Karpas-422 (cell line): Measurements from ENCODE around the gene CYB5R2. TPM values are rescaled to one million over a fixed set of nuclear protein-coding genes. Genes with fewer than 3 reads are reported as not detected.

Experiments used
- DNase-seq: peaks from one replicate; pipeline ENCODE4 v3.0.0-alpha.2; 2015
- H2AFZ ChIP-seq: fragments of 200-600 bp; sonication (generic); 2 replicates; pipeline ENCODE4 v1.6.1; 2014; ENCODE audit warnings: antibody characterized with exemption, low read length, mixed read lengths
- H3K27ac ChIP-seq: fragments of 200-600 bp; sonication (generic); 2 replicates; pipeline ENCODE4 v1.5.1; 2014; ENCODE audit warnings: mild to moderate bottlenecking, low read length, moderate library complexity
- H3K27me3 ChIP-seq: fragments of 200-600 bp; sonication (generic); 2 replicates; pipeline ENCODE4 v1.6.1; 2014; ENCODE audit warnings: low read length, mixed read lengths
- H3K36me3 ChIP-seq: fragments of 200-600 bp; sonication (generic); 2 replicates; pipeline ENCODE4 v1.6.1; 2014; ENCODE audit warnings: low read length, mixed read lengths; ENCODE audit not compliant: insufficient read depth
- H3K4me1 ChIP-seq: fragments of 200-600 bp; sonication (generic); 2 replicates; pipeline ENCODE4 v1.6.1; 2014; ENCODE audit warnings: mild to moderate bottlenecking, low read length, mixed read lengths
- H3K4me2 ChIP-seq: fragments of 200-600 bp; sonication (generic); 2 replicates; pipeline ENCODE4 v1.6.1; 2014; ENCODE audit warnings: low read length, low read depth, mild to moderate bottlenecking; ENCODE audit not compliant: poor library complexity, severe bottlenecking
- H3K4me3 ChIP-seq: fragments of 200-600 bp; sonication (generic); 2 replicates; pipeline ENCODE4 v1.5.1; 2014; ENCODE audit warnings: mild to moderate bottlenecking, antibody characterized with exemption, low read length, mixed read lengths
- H3K79me2 ChIP-seq: fragments of 200-600 bp; sonication (generic); 2 replicates; pipeline ENCODE4 v1.6.1; 2014; ENCODE audit warnings: mild to moderate bottlenecking, low read length, mixed read lengths
- H3K9ac ChIP-seq: fragments of 200-600 bp; sonication (generic); 2 replicates; pipeline ENCODE4 v1.6.0; 2014; ENCODE audit warnings: low read length
- H3K9me2 ChIP-seq: fragments of 200-600 bp; sonication (generic), shearing (Covaris generic); replicated peaks from 2 replicates; pipeline ENCODE4 v1.6.0; 2014; ENCODE audit warnings: mild to moderate bottlenecking, low read length, moderate library complexity; ENCODE audit not compliant: insufficient read depth
- H3K9me3 ChIP-seq: fragments of 300-700, 200-600 bp; sonication (generic); 2 replicates; pipeline ENCODE4 v1.6.1; 2014; ENCODE audit warnings: low read length, mixed read lengths
- H4K20me1 ChIP-seq: fragments of 200-600 bp; sonication (generic); 2 replicates; pipeline ENCODE4 v1.6.1; 2014; ENCODE audit warnings: mild to moderate bottlenecking, antibody characterized with exemption, low read length, low read depth; ENCODE audit not compliant: insufficient read depth
- total RNA-seq: library from RNA; depleted of rRNA; stranded (reverse); fragments of >200 nt; shearing (Covaris generic); gene quantifications from 2 replicates; pipeline ENCODE4 v1.2.3, GENCODE V29; 2014; ENCODE audit warnings: low replicate concordance

CYB5R2 gene
- total RNA-seq, 1 experiment from 2014 or later: not detected

DNA sequence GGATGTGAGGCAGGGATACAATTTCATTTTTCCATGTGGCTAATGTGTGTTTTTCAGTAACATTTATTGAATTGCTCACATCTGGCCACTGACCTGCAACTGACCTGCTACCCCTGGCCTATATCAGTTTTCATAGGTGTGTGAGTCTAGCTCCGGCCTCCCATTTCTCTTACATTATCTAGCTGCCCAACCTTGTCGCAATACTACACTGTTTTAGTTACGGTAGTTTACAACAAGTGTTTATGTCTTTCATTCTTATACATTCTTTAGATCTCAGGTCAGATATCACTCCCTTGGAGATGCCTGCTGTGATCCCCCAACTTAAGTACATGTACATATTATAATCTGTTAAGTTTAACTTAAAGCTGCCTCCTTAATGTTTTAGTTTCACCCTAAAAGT, 2.3 kb upstream of the CYB5R2 start:
- H3K36me3 ChIP-seq: no peaks in the 10 kb centered on the region
- H3K9me2 ChIP-seq: no peaks in the 10 kb centered on the region
- no peak overlapping the region for H3K9ac ChIP-seq
- no peak overlapping the region for H2AFZ ChIP-seq
- H3K27ac ChIP-seq: no peak overlapping the region
- H4K20me1 ChIP-seq: no peaks in the 10 kb centered on the region
- H3K27me3 ChIP-seq: no peaks in the 10 kb centered on the region
- H3K4me2 ChIP-seq: no peak overlapping the region
- H3K4me3 ChIP-seq: no peak overlapping the region
- H3K4me1 ChIP-seq: 0 out of 2 replicates have a peak, but pooled peaks cover 4% of the 10 kb centered on the region
- H3K79me2 ChIP-seq: no peaks in the 10 kb centered on the region
- H3K9me3 ChIP-seq: no peaks in the 10 kb centered on the region
- DNase-seq: no peak

DNA sequence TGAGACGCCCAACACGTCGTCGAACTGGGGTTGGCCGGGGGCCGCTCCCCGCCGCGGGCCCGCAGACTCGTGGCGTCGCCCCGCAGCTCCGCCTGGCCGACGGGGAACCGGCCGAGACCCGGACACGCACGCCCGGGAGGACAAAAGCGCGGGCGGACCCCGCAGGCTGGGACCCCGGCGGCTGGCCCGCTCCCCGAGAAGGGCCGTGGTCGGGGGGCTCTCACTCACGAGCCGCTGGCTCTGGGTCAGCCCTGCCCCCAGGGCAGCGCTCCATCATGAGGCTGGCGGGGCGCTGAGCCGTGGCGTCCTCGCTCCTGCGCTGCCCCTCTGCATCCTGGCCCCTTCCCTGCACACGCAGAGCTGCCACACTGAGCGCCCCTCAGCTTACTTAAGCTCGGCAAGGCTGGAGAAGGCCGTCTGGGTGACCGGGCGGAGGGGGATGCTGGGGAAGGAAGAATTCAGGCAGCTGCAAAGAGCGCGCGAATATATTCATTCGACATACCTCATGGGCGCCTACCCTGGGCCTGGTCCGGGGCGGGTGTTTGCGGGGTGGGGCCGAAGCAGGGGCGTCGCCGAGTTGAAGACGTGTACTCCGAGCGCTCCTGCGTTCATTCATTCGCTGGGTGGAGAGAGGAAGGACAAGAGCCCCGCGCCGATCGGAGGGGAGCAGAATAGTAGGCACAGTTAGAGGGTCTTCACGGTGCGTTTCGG, 579 bp upstream of the CYB5R2 start:
- H3K9ac ChIP-seq: no peak overlapping the region
- DNase-seq: no peak
- H3K4me2 ChIP-seq: no peak overlapping the region
- H3K4me1 ChIP-seq: 0 out of 2 replicates have a peak, but pooled peaks cover 4% of the 10 kb centered on the region
- no peaks in the 10 kb centered on the region for H4K20me1 ChIP-seq
- H2AFZ ChIP-seq: no peak overlapping the region
- H3K79me2 ChIP-seq: no peaks in the 10 kb centered on the region
- no peaks in the 10 kb centered on the region for H3K36me3 ChIP-seq
- H3K9me3 ChIP-seq: no peaks in the 10 kb centered on the region
- no peaks in the 10 kb centered on the region for H3K27me3 ChIP-seq
- no peak overlapping the region for H3K27ac ChIP-seq
- H3K9me2 ChIP-seq: no peaks in the 10 kb centered on the region
- no peak overlapping the region for H3K4me3 ChIP-seq

DNA sequence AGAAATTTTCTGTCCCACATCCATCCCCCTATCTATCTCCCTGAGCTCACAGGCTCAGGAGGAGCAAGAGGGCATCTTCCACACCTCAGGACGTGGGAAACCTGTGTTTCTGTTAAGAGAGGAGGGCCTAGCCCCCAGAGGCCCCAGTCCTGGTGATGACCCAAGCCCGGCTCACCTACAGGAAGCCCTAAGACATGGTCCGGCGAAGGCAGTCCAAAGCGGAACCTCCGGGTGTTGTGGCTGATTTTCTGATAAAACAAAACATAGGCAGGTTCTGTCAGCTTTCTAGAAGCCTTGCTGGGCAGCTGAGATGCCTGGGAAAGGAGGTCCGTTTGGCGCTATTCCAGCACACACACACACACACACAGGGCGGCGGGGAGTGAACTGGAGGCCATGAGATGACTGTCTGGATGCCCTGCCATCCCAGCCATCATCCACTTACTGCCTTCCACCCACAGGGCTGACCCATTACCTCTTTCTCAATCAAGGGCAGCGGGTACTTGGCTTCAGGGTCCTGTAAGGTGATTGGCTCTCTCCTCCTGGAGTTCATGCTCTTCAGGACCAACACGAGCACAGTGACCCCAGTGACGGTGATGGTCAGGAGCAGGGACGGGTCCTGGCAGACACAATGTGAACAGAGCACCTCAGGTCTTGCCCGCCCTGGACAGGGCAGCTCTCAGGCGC, 882 bp downstream of the CYB5R2 start:
- no peaks in the 10 kb centered on the region for H3K4me1 ChIP-seq
- no peak overlapping the region for H3K9ac ChIP-seq
- DNase-seq: no peak
- H3K36me3 ChIP-seq: no peaks in the 10 kb centered on the region
- H3K4me2 ChIP-seq: no peak overlapping the region
- H3K27ac ChIP-seq: no peak overlapping the region
- H3K9me3 ChIP-seq: no peaks in the 10 kb centered on the region
- no peak overlapping the region for H2AFZ ChIP-seq
- no peak overlapping the region for H3K4me3 ChIP-seq
- H3K9me2 ChIP-seq: no peaks in the 10 kb centered on the region
- no peaks in the 10 kb centered on the region for H3K27me3 ChIP-seq
- no peaks in the 10 kb centered on the region for H3K79me2 ChIP-seq
- no peaks in the 10 kb centered on the region for H4K20me1 ChIP-seq

DNA sequence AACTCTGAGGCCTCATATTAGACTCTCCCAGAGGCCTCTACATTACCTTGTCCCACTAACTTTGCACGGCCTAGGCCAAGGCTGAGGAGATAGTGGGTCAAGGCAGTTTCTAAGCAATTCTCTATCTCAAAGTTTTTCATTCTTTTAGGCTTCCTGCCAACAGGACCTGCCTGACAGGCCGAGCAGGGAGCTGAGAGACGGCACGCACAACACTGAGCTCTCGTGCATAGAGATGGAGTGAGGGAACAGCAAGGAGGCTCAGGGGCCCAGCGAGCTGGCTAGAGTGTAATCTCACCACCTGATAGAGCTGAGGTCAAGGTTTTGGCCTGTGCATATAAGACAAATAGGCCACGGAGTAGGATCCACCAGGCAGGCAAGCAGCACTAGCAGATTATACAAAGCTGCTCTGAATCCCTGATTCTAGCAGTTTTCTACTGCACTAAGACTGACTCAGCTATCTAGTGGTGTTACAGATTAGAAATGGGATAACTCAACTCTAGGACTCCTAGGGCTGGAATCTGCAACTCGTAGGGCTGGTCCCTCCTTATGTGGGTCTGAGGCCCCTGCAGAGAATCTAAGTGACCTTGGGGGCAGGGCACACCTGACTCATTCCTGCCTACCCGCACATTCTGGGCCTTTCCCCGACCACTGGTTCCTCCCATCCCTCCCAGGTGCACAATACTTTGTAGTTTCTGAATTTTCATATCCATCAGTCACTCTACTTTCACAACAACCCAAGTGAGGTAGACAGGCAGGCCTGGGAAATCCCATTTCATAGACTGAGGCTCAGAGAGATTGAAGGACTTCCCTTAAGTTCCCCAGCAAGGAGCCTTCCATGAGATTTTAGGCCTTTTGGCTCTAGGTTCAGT, 1.7 kb downstream of the CYB5R2 start:
- H3K9me2 ChIP-seq: no peaks in the 10 kb centered on the region
- no peak overlapping the region for H3K27ac ChIP-seq
- no peak overlapping the region for H3K4me2 ChIP-seq
- no peaks in the 10 kb centered on the region for H4K20me1 ChIP-seq
- no peaks in the 10 kb centered on the region for H3K9me3 ChIP-seq
- H3K79me2 ChIP-seq: no peaks in the 10 kb centered on the region
- no peak overlapping the region for H3K4me3 ChIP-seq
- no peaks in the 10 kb centered on the region for H3K4me1 ChIP-seq
- H2AFZ ChIP-seq: no peak overlapping the region
- no peaks in the 10 kb centered on the region for H3K36me3 ChIP-seq
- no peak overlapping the region for H3K9ac ChIP-seq
- H3K27me3 ChIP-seq: no peaks in the 10 kb centered on the region
- DNase-seq: no peak

DNA sequence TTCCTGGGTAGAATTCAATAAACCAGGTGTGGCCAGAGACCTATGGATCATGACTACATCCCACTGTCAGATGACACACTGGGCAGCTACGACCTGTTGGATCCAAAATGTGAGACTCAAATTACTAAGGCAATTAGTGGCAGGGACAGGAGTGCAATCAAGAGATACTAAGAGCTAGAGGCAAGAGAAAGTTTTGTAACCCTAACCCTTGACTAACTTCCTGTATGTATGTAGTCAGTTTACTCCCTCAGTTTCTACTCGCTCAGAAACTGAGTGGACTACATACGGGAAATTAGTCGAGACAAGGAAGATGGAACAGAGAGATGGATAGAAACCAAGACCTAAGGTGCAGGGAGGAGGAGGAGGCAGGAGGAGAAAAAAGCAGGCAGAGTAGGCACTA, 2.7 kb downstream of the CYB5R2 start:
- H3K4me1 ChIP-seq: no peaks in the 10 kb centered on the region
- H3K4me2 ChIP-seq: no peak overlapping the region
- no peaks in the 10 kb centered on the region for H3K79me2 ChIP-seq
- no peak overlapping the region for H2AFZ ChIP-seq
- H3K27me3 ChIP-seq: no peaks in the 10 kb centered on the region
- H3K4me3 ChIP-seq: no peak overlapping the region
- H3K27ac ChIP-seq: no peak overlapping the region
- DNase-seq: no peak
- H3K9me3 ChIP-seq: no peaks in the 10 kb centered on the region
- H3K9ac ChIP-seq: no peak overlapping the region
- H3K36me3 ChIP-seq: no peaks in the 10 kb centered on the region
- H3K9me2 ChIP-seq: no peaks in the 10 kb centered on the region
- H4K20me1 ChIP-seq: no peaks in the 10 kb centered on the region

DNA sequence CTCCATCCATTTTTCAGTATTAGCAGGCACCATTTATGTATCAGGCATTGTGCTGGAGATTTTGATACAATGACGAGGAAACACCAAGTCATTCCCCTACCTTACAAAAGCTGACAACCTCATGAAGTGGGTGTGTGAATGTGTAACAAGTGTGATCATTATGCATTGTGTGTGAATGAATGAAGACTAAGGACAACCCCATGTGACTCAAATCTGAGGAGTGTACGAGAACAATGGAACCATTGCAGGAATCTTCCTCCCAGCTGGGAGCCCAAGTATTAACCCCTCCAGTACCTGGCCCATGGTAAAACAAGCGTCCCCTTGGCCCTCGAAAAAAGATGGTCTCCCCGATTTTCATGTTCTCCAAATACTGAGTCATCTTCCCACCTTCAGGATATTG, 4.4 kb downstream of the CYB5R2 start:
- Histone ChIP-seq H3K9ac (no peak overlapping the region), H3K27ac (no peak overlapping the region), H3K4me1 (no peaks in the 10 kb centered on the region), H3K4me3 (no peak overlapping the region), H3K9me2 (no peaks in the 10 kb centered on the region), H3K36me3 (no peaks in the 10 kb centered on the region), H2AFZ (no peak overlapping the region), H3K9me3 (no peaks in the 10 kb centered on the region), H3K27me3 (no peaks in the 10 kb centered on the region), H3K4me2 (no peak overlapping the region), H4K20me1 (peaks cover 6% of the 10 kb centered on the region; the same call in 1 of the 2 replicates), H3K79me2 (no peaks in the 10 kb centered on the region)
- no peak for DNase-seq

DNA sequence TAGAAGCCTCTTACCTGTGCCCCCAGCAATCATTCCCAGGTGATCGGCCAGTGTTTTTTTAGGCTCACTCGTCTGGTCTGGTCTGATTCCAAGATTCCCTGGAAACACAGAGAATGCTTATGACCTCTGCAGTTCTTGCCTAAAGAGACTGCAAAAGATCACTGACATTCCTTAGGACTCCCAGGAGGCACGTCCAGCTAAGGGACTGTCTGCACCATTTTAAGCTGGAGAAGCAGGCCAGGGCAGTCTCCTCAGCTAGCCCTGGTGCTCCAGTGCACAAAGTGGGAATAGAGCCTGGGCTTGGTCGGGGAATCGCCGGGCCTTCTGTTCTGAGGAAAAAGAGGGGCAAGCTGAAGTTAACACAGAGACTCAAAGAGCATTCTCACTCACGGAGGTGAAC, 4.8 kb downstream of the CYB5R2 start:
- H3K4me1 ChIP-seq: no peaks in the 10 kb centered on the region
- no peak overlapping the region for H2AFZ ChIP-seq
- H3K79me2 ChIP-seq: no peaks in the 10 kb centered on the region
- peaks cover 6% of the 10 kb centered on the region; the same call in 1 of the 2 replicates for H4K20me1 ChIP-seq
- H3K36me3 ChIP-seq: no peaks in the 10 kb centered on the region
- H3K4me2 ChIP-seq: no peak overlapping the region
- no peaks in the 10 kb centered on the region for H3K9me2 ChIP-seq
- no peaks in the 10 kb centered on the region for H3K9me3 ChIP-seq
- DNase-seq: no peak
- H3K27me3 ChIP-seq: no peaks in the 10 kb centered on the region
- no peak overlapping the region for H3K27ac ChIP-seq
- H3K4me3 ChIP-seq: no peak overlapping the region
- H3K9ac ChIP-seq: no peak overlapping the region

DNA sequence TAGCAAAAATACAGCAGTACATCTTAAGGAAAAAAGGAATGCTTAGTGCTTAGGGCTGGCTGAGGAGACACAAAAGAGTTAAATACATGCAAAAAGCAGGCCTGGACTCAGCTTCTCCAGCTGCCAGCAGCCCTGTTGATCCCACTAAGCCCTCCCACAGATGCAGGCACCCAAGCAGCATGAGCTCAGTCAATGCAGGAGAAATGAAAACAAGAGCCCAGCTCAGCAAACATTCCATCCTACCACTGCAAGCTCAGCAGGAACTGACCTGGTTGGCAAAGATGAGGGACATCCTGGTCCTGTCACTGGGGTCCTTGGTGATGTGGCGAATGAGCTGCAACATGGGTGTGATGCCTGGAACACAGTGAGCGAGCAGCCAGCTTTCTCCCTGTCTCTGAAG, 5.8 kb downstream of the CYB5R2 start:
- no peak overlapping the region for H2AFZ ChIP-seq

More for the DNA sequence above, 5.8 kb downstream of the CYB5R2 start:
- no peak for DNase-seq
- Histone ChIP-seq H3K4me3 (no peak overlapping the region), H3K9me3 (no peaks in the 10 kb centered on the region), H3K36me3 (no peaks in the 10 kb centered on the region), H4K20me1 (peaks cover 6% of the 10 kb centered on the region; the same call in 1 of the 2 replicates), H3K9ac (no peak overlapping the region), H3K4me2 (no peak overlapping the region), H3K4me1 (no peaks in the 10 kb centered on the region), H3K27me3 (no peaks in the 10 kb centered on the region), H3K79me2 (no peaks in the 10 kb centered on the region), H3K9me2 (no peaks in the 10 kb centered on the region), H3K27ac (no peak overlapping the region)
